NCI-H2171 (cell line): ENCODE measurements around the gene IQCH.
"Not testable (repeated sequence)": the region's sequence is repeated elsewhere in the genome, so short reads cannot be mapped to it uniquely, and the experiment has no call there.

Source experiments
- DNase-seq: peaks from one replicate; lab custom pipeline; 2025; lab: John Stamatoyannopoulos, UW

IQCH gene

GRCh38 chr15:67399925-67400324 lies 145.3 kb downstream of the IQCH start:
- no peak for DNase-seq

- DNase-seq = no peak
These were observed 146.3 kb downstream of the IQCH start for GRCh38 chr15:67400890-67401289.

GRCh38 chr15:67401336-67401735 lies 146.8 kb downstream of the IQCH start:
- no peak for DNase-seq

GRCh38 chr15:67403428-67404154 lies 149.0 kb downstream of the IQCH start:
- DNase-seq = no peak

- no peak for DNase-seq
These were observed 150.9 kb downstream of the IQCH start for GRCh38 chr15:67405208-67406191.

GRCh38 chr15:67406257-67406861 lies 151.8 kb downstream of the IQCH start:
- no peak for DNase-seq

- DNase-seq = peak; percentile 58
These were observed 153.2 kb downstream of the IQCH start for GRCh38 chr15:67407786-67408185.

GRCh38 chr15:67409175-67409574 lies 154.6 kb downstream of the IQCH start:
- no peak for DNase-seq

GRCh38 chr15:67411486-67411885 lies 156.9 kb downstream of the IQCH start:
- no peak for DNase-seq

- DNase-seq = no peak
These were observed 159.3 kb downstream of the IQCH start for GRCh38 chr15:67413770-67414390.

- DNase-seq = no peak
These were observed 160.6 kb downstream of the IQCH start for GRCh38 chr15:67415181-67415580.

GRCh38 chr15:67416891-67417290 lies 162.3 kb downstream of the IQCH start:
- no peak for DNase-seq

GRCh38 chr15:67419705-67420104 lies 165.1 kb downstream of the IQCH start:
- DNase-seq = no peak

GRCh38 chr15:67420137-67420536 lies 165.6 kb downstream of the IQCH start:
- no peak for DNase-seq

GRCh38 chr15:67421105-67421504 lies 166.5 kb downstream of the IQCH start:
- no peak for DNase-seq

- no peak for DNase-seq
These were observed 167.7 kb downstream of the IQCH start for GRCh38 chr15:67422296-67422695.

GRCh38 chr15:67433495-67434099 lies 179.0 kb downstream of the IQCH start:
- no peak for DNase-seq

- DNase-seq = not testable (repeated sequence)
These were observed 182.0 kb downstream of the IQCH start for GRCh38 chr15:67436351-67437250.

- peak; percentile 21 for DNase-seq
These were observed 189.5 kb downstream of the IQCH start for GRCh38 chr15:67444100-67444499.

GRCh38 chr15:67446449-67446848 lies 191.9 kb downstream of the IQCH start:
- DNase-seq = no peak

- not testable (repeated sequence) for DNase-seq
These were observed 193.8 kb downstream of the IQCH start for GRCh38 chr15:67448372-67448771.
